OCI-LY7 (cell line): ENCODE measurements around the gene ARHGEF38. TPM values are rescaled to one million over a fixed set of nuclear protein-coding genes. Genes with fewer than 3 reads are reported as not detected.

Experiments
- BruUV-seq: library from RNA; stranded (reverse); fragments of 400-500 nt; replicated peaks from 2 replicates; lab custom pipeline; 2021; lab: Mats Ljungman, UMichigan
- CTCF ChIA-PET: fragments of 300-600 bp; sonication (Branson Sonifier 250); formaldehyde crosslinking; loops from one replicate; lab custom pipeline; 2022; ENCODE audit warnings: antibody characterized with exemption; ENCODE audit not compliant: unreplicated experiment; lab: Charles Lee
- POLR2A ChIA-PET: fragments of 300-600 bp; sonication (Branson Sonifier 250); formaldehyde crosslinking; loops from one replicate; lab custom pipeline; 2022; ENCODE audit warnings: antibody characterized with exemption; lab: Charles Lee
- DNase-seq: peaks from one replicate; pipeline ENCODE4 v3.0.0-alpha.2; 2015; ENCODE audit warnings: low spot score
- H2AFZ ChIP-seq: fragments of 200-600 bp; sonication (generic), shearing (Covaris generic); 2 replicates; pipeline ENCODE4 v1.6.1; 2014; ENCODE audit warnings: mild to moderate bottlenecking, antibody characterized with exemption, low read length, moderate library complexity
- H3K27ac ChIP-seq: fragments of 200-600 bp; sonication (generic); 2 replicates; pipeline ENCODE4 v1.5.1; 2014; ENCODE audit warnings: mixed run types, low read depth, mild to moderate bottlenecking, moderate library complexity, low read length, inconsistent platforms; ENCODE audit not compliant: poor library complexity, severe bottlenecking
- H3K36me3 ChIP-seq: fragments of 200-600 bp; sonication (generic); 2 replicates; pipeline ENCODE4 v1.6.1; 2014; ENCODE audit warnings: mild to moderate bottlenecking, antibody characterized with exemption, low read length, moderate library complexity, mixed read lengths; ENCODE audit not compliant: insufficient read depth
- H3K4me1 ChIP-seq: fragments of 200-600 bp; sonication (generic); 2 replicates; pipeline ENCODE4 v1.5.1; 2014; ENCODE audit warnings: mild to moderate bottlenecking, low read length; ENCODE audit not compliant: insufficient read depth, poor library complexity, severe bottlenecking
- H3K4me2 ChIP-seq: fragments of 200-600 bp; sonication (generic); 2 replicates; pipeline ENCODE4 v1.6.1; 2014; ENCODE audit warnings: mild to moderate bottlenecking, low read length
- H3K4me3 ChIP-seq: fragments of 200-600 bp; sonication (generic); 2 replicates; pipeline ENCODE4 v1.5.1; 2014; ENCODE audit warnings: mild to moderate bottlenecking, low read depth, low read length; ENCODE audit not compliant: poor library complexity, severe bottlenecking
- H3K79me2 ChIP-seq: fragments of 200-600 bp; sonication (generic); 2 replicates; pipeline ENCODE4 v1.6.1; 2016; ENCODE audit warnings: low read depth, mild to moderate bottlenecking, low read length, moderate library complexity, mixed read lengths; ENCODE audit not compliant: insufficient read depth
- H3K9me2 ChIP-seq: fragments of 200-600 bp; sonication (generic); 2 replicates; pipeline ENCODE4 v1.6.1; 2016; ENCODE audit warnings: mild to moderate bottlenecking, low read length, mixed read lengths; ENCODE audit not compliant: insufficient read depth
- H3K9me3 ChIP-seq: fragments of 200-600 bp; sonication (generic); 2 replicates; pipeline ENCODE4 v1.6.1; 2014; ENCODE audit warnings: mild to moderate bottlenecking, mixed run types, low read length, mixed read lengths
- H4K20me1 ChIP-seq: fragments of 200-600 bp; sonication (generic); 2 replicates; pipeline ENCODE4 v1.6.1; 2014; ENCODE audit warnings: mild to moderate bottlenecking, antibody characterized with exemption, low read length, moderate library complexity, mixed read lengths; ENCODE audit not compliant: insufficient read depth
- CTCF ChIP-seq: fragments of 200-600 bp; sonication (generic); conservative IDR thresholded peaks from 2 replicates; pipeline ENCODE4 v1.5.1; 2014; ENCODE audit warnings: mild to moderate bottlenecking, antibody characterized with exemption, low read length, moderate library complexity, mixed read lengths
- EZH2phosphoT487 ChIP-seq: fragments of 200-600 bp; sonication (generic); IDR thresholded peaks from 2 replicates; pipeline ENCODE4 v1.6.1; 2018; ENCODE audit warnings: low read depth, borderline replicate concordance, mild to moderate bottlenecking, mixed run types, antibody characterized with exemption, low read length, moderate library complexity, mixed read lengths
- intact Hi-C: fragments of 100-400 bp; cut with micrococcal nuclease; formaldehyde crosslinking; loops from one replicate; pipeline ENCODE4 v1.10.0; 2022; ENCODE audit not compliant: unreplicated experiment
- total RNA-seq, 2 experiments: library from RNA; depleted of rRNA in 1 of 2; stranded (reverse); fragments of >200 nt in 1 of 2; shearing (Covaris generic) in 1 of 2; gene quantifications; 2 replicates each; pipeline ENCODE4 v1.2.3, GENCODE V29; 2014 to 2022

The ARHGEF38 gene
- total RNA-seq, 2 experiments from 2014 or later, result not detected

- Histone ChIP-seq H3K36me3 (no peaks in the 10 kb centered on the region), H2AFZ (no peak overlapping the region), H3K4me3 (no peak overlapping the region), H4K20me1 (no peaks in the 10 kb centered on the region), H3K79me2 (no peaks in the 10 kb centered on the region), H3K27ac (no peak overlapping the region), H3K4me1 (no peaks in the 10 kb centered on the region), H3K9me2 (no peaks in the 10 kb centered on the region), H3K9me3 (no peaks in the 10 kb centered on the region), H3K4me2 (no peak overlapping the region)
- no peak for DNase-seq
- ChIA-PET CTCF (no interaction called here), POLR2A (no interaction called here)
- intact Hi-C loops, result no loop called here
- TF ChIP-seq CTCF (no peak), EZH2phosphoT487 (no peak)
- no TSS peak for BruUV-seq
These were observed 45.6 kb downstream of the ARHGEF38 start for GRCh38 chr4:105598052-105598451.

GRCh38 chr4:105598787-105599186 lies 46.4 kb downstream of the ARHGEF38 start:
- CTCF ChIA-PET, result no interaction called here
- intact Hi-C loops, result no loop called here
- Histone ChIP-seq H3K27ac (no peak overlapping the region), H3K9me2 (no peaks in the 10 kb centered on the region), H3K9me3 (no peaks in the 10 kb centered on the region), H3K4me1 (no peaks in the 10 kb centered on the region), H4K20me1 (no peaks in the 10 kb centered on the region), H3K4me3 (no peak overlapping the region), H3K4me2 (no peak overlapping the region), H3K79me2 (no peaks in the 10 kb centered on the region), H3K36me3 (no peaks in the 10 kb centered on the region), H2AFZ (no peak overlapping the region)
- no peak for DNase-seq
- TF ChIP-seq CTCF, result no peak
- no peak for TF ChIP-seq EZH2phosphoT487
- POLR2A ChIA-PET, result interaction anchor here (0.6 kb wide), 1 partner anchor 162 kb away, joined by 5 read pairs; no protein-coding TSS in a partner anchor
- no TSS peak for BruUV-seq

GRCh38 chr4:105599482-105599881 lies 47.1 kb downstream of the ARHGEF38 start:
- BruUV-seq, result no TSS peak
- Histone ChIP-seq H3K27ac (no peak overlapping the region), H3K36me3 (no peaks in the 10 kb centered on the region), H4K20me1 (no peaks in the 10 kb centered on the region), H3K4me1 (no peaks in the 10 kb centered on the region), H3K79me2 (no peaks in the 10 kb centered on the region), H2AFZ (no peak overlapping the region), H3K4me2 (no peak overlapping the region), H3K9me2 (no peaks in the 10 kb centered on the region), H3K4me3 (no peak overlapping the region), H3K9me3 (no peaks in the 10 kb centered on the region)
- ChIA-PET CTCF (no interaction called here), POLR2A (no interaction called here)
- intact Hi-C loops, result no loop called here
- TF ChIP-seq CTCF, result no peak
- no peak for TF ChIP-seq EZH2phosphoT487
- DNase-seq, result no peak
